HG03175 (cell line): ENCODE results near the gene BAG2.

ENCODE experiments used
- ATAC-seq: cut with Tn5 transposase; IDR thresholded peaks from one replicate; pipeline ENCODE4 v1.9.1; 2021; ENCODE audit warnings: mild to moderate bottlenecking, moderate library complexity; ENCODE audit not compliant: unreplicated experiment

Gene BAG2

GRCh38 chr6:57173886-57174510 is 1.9 kb downstream of the BAG2 start:
- no peak for ATAC-seq

- no peak for ATAC-seq
Observed at GRCh38 chr6:57174511-57174907, 2.4 kb downstream of the BAG2 start.

DNA sequence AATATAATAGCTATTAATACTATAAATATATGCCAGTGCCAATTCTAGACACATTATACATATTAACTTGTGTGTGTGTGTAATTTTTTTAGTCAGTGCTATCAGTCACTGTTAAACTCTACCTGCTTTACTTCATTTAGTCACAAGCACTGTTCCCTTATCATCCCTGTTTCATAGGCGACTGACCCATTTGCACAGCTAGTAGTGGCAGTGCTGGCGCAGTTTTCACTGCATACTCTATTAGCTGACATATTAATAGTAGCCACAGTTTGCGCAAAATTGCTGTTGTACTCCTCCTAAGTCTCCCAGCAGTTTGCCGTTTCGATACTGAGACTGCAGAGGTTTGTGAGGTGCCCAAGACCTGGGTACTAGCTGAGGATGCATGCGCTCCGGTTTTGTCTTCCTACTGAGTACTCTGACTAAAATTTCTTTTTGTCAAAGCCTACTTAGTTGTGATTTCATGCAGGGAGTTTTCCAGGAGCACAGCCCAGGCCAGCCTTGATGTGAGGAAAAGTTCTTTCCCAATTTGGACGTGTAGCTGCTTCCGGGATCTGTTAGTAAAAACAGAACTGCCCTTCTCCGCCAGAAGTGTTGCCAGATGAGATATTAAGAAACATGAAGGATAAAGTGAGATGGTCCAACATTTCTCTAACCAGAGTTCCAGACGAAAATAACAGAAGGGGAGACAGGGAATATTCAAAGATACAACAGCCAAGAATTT is 5.6 kb downstream of the BAG2 start:
- ATAC-seq, result no peak

GRCh38 chr6:57180596-57180995 is 8.5 kb downstream of the BAG2 start:
- ATAC-seq, result no peak

GRCh38 chr6:57182017-57182432 is 9.9 kb downstream of the BAG2 start:
- no peak for ATAC-seq

- no peak for ATAC-seq
Observed at GRCh38 chr6:57183336-57183735, 11.2 kb downstream of the BAG2 start.

DNA sequence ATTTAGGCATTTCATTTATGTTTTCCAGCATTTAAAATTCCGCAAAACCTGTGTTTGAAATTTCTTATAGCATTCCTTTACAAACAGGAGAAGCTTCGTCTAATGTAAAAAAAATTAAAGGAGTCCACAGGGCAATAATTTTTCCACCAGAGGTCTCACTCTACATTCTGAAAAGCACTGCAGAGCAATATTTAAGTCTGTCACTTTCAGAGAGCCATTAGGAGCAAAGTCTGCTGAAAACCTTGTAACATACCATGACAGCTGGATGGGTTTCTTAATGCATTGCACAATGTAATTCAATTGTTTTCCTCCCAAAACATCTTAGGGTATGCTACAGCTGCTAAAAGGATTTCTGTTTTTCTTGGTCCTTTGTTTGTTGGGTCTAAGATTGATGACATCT is 18.0 kb downstream of the BAG2 start:
- ATAC-seq, result no peak

- no peak for ATAC-seq
Observed at GRCh38 chr6:57193177-57193576, 21.1 kb downstream of the BAG2 start.

DNA sequence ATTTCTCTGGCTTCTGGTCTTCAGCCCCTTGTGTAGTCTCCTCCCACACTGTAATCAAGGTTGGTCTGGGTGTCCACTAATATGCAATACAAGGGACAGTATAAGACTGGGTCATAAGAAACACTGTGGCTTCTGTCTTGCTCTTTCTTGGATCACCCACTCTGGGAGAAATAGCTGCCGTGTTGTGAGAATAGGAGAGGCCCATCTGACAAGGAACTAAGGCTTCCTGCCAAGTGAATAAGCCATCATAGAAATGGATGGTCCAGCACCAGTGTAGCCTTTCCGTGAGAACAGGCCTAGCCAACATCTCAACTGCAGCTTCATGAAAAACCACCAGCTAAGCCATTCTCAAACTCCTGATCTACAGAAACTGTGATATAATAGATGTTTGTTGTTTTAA is 23.3 kb downstream of the BAG2 start:
- no peak for ATAC-seq

DNA sequence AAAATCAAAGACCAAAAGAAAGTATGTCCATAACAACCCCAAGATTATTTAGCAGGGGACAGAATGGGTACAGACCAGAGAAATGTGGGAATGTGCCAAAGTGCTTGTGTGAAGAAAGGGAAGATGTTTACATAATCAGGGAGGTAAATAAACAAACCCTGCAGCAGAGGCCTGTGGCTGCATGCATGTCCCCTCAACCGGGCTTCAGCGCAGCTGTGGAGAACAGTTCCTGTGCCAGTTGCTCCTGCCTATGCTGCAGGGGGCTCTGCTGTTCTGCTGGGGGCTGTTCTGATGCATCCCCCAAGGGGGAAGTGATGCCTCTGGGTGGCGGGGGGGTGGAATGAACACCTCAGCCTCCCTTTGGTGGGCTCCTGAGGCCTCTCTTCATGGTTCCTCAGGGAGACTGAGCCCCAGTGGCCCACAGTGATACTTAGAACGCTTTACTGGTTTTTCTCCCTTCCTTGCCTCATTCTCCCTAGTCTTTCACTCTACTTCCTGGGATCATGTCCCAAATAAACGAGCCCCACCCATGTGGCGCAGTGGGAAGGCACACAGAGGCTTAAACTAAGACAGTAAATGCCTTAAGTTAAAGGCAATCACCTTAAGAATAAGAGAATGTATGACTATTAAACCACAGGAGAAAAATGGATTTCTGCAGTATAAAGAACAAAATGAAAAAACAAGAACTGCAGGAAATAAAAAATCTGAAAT is 27.0 kb downstream of the BAG2 start:
- no peak for ATAC-seq

DNA sequence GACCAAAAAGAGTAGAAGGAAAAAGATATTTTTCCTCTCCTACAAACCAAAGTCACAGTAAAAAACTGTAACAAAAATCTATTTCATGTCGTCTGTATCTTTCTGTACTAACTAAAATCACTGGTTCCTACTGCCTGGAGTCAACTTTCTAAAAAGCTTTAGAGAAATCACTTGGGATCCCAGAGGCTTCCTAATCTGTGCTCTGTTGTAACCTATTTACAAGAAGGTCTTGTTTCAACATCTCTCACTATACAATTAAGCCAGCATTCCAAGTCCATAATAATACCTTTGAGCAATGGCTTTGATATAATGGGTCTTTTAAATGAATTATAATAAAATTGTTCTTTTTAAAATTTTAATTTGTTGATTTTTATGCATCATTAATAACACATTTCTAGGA is 29.6 kb downstream of the BAG2 start:
- ATAC-seq, result no peak

DNA sequence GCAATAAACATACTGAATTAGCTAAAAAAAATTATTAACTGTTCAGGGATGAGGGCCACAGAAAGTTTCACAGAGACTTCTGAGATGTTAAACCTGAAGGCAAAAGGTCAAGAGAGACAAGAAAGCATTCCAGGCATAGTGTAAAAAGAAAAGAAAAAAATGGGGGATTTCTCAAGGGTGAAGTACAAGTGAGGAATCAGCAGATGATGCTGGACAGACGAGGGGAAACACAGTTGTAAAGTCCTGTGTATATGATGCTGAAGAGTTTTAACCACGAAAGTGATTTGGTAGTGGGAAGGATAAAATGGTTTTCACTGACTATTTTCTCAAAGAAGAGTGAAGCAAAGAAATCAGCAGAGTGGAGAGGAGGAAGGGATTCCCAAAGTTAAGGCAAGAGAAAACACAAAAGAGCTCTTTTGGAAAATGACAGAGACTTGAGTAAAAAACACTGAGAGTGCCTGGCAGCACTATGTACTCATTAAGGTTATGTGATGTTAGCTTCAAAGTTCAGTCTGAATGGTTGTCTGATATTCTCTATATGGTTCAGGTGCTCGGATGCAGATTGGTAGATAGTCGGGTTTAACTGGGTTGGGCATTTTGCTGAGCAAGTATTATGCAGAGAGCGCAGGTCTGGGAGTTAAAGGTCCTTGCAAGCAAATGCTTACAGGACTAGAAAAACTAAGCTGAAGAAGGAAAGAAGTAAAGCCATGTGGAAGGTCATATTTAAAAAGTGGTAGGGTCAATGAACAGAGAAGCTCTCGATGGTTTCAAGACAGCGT is 33.6 kb downstream of the BAG2 start:
- no peak for ATAC-seq

- no peak for ATAC-seq
Observed at GRCh38 chr6:57207141-57207540, 35.0 kb downstream of the BAG2 start.

- ATAC-seq, result no peak
Observed at GRCh38 chr6:57207872-57208271, 35.7 kb downstream of the BAG2 start.

DNA sequence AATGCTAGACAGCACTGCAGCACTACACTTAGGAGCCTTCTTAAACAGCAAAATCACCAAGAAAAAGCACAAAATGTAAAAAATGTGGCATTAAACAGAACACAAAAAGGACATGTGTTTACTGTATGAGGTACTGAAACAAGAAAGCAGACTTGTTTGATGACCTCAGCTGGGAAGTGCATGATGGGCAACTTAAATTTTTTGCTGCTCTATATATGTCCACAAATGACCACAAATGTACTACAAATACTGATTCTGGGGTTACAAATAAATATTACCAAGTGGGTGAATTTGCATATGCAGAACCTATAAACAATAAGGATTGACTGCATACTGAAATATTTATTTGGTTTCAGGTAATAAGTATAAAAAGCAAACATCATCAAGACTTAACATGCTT is 36.9 kb downstream of the BAG2 start:
- ATAC-seq, result no peak

- ATAC-seq, result no peak
Observed at GRCh38 chr6:57210060-57210459, 37.9 kb downstream of the BAG2 start.

GRCh38 chr6:57215260-57215659 is 43.1 kb downstream of the BAG2 start:
- ATAC-seq, result no peak

GRCh38 chr6:57216235-57217101 is 44.3 kb downstream of the BAG2 start:
- ATAC-seq, result no peak

- no peak for ATAC-seq
Observed at GRCh38 chr6:57217270-57217669, 45.1 kb downstream of the BAG2 start.

DNA sequence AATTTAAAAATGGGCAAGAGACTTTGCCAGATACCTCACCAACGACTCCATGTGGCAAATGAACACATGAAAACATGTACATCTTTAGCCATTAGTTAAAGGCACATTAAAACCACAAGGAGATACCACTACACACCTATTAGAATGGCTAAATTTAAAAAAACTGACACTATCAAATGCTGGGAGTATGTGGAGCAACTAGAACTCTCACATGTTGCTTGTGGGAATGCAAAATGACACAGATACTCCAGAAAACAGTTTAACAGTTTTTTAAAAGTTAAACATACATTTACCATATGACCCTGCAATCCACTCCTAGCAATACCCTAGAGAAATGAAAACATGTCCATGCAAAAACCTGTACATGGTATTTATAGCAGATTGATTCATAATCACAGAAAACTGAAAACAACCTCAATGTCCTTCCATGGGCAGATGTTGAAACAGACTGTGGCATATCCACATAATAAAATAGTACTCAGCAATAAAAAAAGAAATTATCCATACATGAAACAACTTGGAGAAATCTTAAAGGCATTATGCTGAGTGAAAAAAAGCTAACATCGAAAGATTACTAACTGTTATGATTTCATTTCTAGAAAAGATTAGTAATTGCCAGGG is 48.1 kb downstream of the BAG2 start:
- ATAC-seq, result no peak
